ENCODE measurements around the gene USP33.
"Not testable (repeated sequence)": the region's sequence is repeated elsewhere in the genome, so short reads cannot be mapped to it uniquely, and the experiment has no call there.

USP33 gene

DNA sequence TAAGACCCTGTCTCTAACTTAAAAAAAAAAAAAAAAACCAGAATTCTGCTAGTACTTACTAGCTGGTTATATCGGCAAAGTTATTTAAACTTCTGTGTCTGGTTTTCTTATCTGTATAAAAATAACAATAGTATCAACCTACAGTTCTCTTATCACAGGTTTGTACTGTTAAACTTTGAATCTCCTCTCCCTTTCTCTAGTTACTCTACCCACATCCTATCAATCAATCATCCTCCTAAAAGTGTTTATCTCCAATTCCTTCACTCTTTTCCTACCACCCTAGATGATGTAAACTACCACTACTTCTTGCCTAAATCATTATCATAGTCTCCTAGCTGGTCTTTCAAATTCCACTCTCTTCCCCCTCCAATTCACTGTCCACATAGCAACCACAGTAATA lies 27.6 kb downstream of the USP33 start:
- DNase-seq = no peak

DNA sequence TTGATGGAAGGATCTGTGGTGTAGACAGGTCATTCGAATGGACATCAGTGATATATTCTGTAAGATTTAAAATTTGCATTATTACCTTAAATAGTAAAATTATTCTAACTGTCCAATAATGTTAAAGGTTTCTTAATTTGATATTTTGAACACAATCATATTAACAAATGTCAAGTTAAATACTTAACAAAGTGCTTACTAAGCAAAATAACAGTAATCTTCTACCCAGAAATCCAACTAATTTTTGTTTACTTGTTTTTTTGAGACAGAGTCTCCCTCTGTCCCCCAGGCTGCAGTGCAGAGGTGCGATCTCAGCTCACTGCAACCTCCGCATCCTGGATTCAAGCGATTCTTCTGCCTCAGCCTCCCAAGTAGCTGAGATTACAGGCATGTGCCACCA lies 33.9 kb downstream of the USP33 start:
- no peak for DNase-seq

DNA sequence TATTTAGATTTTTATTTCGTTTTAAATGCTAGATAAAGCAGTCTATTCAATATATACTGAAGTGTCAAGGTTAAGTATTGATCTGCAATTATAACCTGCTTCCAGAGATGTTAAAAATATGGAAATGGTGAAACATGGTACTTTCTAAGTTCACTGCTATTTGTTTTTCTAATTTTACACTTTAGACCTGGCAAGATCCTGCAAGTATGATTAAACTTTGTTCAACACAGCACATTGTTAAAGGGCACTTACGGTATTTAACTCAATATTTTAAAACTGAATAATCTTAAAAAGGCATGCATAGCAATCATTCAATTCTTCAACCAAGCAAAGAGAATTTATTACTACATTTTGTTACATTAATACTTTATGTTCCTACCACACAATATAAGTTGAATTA lies 41.5 kb downstream of the USP33 start:
- DNase-seq = no peak

DNA sequence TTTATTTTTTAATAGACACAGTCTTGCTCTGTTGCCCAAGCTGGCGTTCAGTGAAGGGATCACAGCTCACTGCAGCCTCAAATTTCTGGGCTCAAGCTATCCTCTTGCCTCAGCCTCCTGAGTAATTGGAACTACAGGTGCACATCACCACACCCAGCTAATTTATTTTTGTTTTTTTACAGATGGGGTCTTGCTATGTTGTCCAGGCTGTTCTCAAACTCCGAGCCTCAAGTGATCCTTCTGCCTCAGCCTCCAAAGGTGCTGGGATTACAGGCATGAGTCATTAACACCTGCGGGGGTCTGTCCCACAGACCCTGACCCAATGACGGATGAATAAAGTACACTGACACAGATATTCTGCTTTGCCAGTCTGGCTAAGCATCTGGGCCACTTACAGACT lies 43.6 kb downstream of the USP33 start:
- no peak for DNase-seq

DNA sequence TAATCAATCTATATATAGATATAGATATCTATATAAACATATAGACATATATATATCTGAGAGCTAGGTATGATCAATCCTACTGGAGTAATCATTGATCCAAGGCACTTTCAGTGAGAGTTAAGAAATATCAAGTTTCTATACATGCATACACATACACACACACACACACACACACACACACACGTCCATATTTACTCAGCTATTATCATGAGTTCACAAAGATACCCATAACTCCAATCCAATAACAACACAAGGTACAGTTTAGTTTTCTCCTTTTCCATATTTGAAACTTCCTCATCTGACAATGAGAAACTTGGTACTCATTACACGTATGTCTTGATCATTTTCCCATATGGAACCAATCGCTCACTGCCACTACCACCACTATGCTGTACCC lies 49.9 kb downstream of the USP33 start:
- no peak for DNase-seq

DNA sequence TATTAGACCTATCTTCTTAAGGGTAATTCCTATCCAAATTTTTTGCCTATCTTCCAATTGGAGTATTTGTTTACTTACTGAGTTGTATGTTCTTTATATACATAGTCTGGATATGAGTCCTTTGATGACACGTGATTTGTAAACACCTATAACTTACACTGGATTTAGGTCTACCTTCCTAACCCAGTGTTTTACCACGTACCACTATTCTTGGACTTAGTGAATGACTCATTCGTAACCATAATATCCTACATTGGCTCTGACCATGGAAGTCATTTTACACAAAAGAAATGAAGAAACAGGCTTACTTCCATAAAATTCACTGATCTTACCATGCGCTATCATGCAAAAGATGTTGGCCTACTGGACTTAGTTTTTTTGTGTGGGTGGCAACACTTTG lies 53.3 kb downstream of the USP33 start:
- DNase-seq = no peak

DNA sequence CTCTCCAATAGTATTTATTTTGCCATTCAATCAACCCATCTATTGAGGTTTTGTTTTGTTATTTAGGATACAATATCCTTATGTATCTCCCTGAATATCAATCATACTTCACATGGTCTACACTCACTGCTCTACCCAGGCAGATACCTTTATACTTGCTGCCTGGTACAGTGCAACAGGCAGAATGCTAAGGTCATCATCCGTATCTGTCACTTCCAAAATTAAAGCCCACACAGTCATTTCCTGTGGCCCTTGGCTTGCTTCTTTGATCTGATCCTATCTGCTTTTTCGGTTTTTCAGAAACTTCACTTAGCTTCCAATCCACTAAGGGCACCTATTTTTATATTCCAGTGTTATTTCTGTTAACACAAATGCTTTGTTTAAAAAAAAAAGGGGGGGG lies 54.9 kb downstream of the USP33 start:
- no peak for DNase-seq

DNA sequence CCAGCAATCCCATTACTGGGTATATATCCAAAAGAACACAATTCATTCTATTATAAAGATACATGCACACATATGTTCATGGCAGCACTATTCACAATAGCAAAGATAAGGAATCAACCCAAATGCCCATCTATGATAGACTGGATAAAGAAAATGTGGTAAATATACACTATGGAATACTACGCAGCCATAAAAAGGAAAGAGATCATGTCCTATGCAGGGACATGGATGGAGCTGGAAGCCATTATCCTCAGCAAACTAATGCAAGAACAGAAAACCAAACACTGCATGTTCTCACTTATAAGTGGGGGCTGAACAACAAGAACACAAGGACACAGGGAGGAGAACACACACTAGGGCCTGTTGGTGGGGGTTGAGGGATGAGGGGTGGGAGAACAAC lies 60.0 kb downstream of the USP33 start:
- not testable (repeated sequence) for DNase-seq

DNA sequence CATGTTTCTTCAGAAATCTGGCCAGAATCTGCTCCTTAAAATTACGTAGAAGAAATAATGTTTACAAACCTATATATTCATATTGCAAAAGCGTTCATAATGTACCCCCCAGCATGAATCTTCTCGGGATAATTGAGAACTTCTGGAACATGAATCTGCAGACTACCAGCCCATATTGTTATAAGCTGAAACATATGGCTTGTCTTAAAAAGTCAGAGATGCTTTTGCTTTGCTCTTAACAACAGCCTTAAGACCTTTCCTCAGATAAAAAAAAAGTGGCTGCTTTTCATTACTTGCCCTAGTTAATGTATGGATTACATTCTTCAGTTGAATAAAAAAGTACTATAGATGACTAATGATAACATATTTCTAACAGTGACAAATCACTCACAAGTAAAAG lies 62.2 kb downstream of the USP33 start:
- no peak for DNase-seq

DNA sequence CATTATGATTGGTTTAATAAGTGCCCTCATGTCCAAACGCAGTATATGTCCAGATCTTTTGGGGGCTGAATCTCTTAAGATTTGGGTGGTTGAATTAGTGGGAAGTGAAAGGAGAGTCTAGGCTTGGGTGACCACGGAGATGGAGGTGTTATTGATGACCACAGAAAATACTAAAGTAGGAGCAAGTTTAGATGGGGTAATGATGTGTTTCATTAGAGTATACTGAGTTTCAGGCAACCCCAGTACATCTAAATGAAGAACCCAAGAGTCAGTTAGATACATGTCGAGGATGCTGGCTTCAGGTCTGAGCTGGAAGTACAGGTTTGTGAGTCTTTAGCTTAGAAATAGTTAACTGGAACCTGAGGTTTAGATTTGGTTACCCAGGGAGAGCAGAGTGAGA lies 70.7 kb downstream of the USP33 start:
- no peak for DNase-seq

DNA sequence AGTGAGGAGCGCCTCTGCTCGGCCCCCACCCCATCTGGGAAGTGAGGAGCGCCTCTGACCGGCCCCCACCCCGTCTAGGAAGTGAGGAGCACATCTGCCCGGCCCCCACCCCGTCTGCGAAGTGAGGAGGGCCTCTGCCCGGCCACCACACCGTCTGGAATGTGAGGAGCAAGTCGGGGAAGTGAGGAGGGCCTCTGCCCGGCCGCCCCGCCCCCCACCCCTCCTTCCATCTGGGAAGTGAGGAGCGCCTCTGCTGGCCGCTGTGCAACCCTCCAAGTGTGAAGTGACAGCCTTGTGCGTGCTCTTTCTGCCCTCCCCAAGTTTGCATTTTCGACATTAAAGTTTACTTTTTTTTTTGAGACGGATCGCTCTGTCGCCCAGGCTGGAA lies 72.1 kb downstream of the USP33 start:
- DNase-seq = no peak

DNA sequence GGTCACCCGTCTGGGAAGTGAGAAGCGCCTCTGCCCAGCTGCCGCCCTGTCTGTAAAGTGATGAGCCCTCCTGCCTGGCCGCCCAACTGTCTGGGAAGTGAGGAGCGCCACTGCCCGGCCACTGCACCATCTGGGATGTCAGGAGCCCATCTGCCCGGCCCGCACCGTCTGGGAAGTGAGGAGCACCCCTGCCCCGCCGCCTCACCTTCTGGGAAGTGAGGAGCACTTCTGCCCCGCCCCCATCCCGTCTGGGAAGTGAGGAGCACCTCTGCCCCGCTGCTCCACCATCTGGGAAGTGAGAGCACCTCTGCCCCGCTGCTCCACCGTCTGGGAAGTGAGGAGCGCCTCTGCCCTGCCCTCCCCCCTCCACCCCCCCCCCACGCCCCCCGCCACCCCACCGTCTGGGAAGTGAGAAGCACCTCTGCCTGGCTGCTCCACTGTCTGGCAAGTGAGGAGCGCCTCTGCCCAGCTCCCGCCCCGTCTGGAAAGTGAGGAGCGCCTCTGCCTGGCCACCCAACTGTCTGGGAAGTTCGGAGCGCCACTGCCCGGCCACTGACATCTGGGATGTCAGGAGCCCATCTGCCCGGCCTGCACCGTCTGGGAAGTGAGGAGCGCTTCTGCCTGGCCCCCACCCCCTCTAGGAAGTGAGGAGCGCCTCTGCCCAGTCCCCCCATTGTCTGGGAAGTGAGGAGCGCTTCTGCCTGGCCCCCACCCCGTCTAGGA lies 72.7 kb downstream of the USP33 start:
- DNase-seq = no peak

DNA sequence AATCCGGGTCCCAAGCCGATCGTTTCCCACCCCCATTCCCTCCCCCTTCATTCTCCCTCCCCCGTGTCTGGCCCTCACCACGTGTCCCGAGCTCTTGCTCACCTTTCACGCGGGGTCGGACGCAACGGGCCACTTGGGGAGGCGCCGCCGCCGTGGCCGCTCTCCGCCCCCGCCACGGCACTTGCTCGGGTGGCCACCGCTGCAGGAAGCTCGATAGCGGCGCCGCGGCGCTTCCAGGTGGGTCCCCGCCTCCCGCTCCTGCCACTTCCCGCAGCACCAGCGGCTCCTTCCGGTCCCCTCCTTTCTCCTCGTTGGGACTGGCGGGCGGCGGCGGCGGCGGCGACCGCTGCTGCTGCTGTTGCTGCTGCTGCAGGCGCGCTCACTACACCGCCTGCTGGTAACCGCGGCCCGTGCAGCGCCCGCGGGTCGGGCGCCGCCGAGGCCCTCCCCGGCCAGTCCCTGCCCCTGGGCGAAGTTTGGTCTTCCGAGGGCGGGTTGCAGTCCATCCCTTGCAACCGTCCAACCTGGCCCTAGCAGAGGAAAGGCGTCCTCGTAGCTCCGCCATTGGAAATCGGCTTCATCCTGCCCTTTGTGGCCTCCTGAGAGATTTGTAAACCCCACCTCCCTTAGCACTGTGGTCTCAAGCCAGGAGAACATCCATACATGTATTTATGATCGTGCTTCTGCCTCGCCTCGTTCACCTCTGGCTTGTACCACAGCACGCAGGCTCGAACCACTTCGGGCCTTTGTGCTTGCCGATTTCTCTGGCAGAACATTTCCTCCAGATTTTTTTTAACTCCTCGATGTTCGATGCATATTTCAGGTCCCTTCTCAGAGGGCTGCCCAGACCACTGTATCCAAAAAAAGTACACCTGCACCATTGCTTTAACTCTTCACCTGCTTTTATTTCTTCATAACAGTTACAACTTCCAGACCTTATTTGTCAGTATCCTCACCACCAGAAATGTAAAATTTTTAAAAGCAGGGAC lies 76.2 kb downstream of the USP33 start:
- DNase-seq = peak; percentile 93

DNA sequence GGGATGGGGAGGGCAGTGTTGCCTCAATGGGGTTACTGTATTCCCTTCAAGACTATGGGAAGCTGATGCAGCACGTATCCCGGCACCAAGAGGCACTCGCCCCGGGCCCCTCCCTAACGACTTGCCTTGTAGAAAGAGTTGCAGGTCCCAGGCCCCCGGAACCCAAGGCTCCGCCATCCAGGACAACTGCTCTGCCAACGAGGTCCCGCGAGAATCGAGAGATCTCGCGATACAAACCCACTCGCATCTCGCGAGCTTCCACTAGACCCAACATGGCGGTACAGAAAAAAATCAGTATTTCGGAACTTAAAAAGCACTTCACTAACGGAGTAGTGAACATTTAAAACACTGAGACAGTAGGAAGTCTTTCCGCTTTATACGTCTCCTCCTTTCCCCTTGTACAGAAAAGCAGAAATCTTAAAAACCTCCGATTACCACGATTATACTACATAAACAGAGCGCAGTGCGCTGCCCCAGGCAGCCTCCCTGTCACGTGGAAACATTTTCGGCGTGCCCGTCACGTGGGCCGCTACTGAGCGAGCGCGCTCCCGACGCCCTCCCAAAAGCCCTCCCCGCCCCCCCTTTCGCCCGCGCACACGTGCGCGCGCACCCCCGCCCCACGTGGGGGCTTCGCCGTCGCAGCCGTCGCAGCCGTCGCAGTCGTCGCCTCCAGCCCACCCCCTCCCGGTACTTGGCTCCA lies 77.0 kb downstream of the USP33 start, which contains the start of gene ZZZ3:
Gene ZZZ3, minus strand, starts transcription at position 199 of the 700 bp plus-strand sequence. CDS start 49,304 bp downstream, outside the sequence.
- peak; percentile 95 for DNase-seq

DNA sequence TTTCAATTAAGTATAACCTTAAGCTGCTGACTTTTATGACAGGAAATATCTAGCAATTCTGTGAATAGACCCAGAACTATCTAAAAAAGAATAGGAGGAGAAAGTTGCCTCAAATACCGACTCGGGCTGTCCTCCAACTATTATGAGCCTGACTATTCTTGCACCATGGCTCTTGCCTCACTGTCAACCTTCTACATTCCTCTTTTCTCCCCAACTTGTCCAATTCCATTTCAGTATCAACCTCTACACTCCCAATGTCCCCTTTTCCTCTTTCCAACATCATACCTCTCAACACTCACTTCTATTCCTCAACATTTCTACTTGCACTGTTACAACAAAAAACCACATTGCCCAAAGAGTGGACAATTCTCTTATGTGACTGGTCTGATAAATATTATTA lies 79.5 kb downstream of the USP33 start:
- no peak for DNase-seq

DNA sequence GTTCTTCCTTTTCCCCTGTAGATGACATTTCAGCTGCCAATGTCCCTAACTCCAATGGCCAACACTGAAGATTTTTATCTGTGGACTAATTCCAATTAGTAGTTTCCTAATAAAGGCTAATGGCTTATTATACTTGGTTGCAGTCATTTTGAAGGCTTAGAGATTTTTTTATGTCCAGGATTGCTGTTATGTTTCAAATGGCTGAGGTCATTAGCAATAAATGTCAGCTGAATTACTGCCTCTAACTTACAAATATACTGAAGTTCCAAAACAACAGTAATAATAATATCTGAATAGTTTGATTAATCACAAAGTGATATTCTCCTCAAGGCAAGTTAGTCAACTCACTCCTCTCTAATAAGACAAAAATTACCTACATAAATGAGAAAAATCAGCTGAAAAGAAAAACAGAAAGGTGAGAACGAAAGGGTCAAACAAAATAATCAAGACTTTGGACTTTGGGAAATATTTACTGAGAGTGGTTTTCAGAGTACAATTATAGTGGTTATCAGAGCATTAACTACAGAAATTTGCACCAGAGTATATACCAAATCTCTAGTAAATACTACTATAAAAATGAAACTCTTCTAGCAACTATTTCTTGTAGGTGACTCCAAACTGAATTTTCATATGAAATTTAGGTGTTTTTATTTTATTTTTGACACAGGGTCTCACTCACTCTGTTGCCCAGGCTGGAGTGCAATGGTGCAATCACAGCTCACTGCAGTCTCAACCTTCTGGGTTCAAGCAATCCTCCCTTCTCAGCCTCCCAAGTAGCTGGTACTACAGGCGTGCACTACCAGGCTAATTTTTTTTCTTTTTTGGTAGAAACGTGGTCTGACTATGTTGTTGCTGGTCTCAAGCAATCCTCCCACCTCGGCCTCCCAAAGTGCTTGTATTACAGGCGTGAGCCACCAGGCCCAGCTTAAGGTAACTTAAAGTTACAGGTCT lies 80.7 kb downstream of the USP33 start:
- DNase-seq = no peak

DNA sequence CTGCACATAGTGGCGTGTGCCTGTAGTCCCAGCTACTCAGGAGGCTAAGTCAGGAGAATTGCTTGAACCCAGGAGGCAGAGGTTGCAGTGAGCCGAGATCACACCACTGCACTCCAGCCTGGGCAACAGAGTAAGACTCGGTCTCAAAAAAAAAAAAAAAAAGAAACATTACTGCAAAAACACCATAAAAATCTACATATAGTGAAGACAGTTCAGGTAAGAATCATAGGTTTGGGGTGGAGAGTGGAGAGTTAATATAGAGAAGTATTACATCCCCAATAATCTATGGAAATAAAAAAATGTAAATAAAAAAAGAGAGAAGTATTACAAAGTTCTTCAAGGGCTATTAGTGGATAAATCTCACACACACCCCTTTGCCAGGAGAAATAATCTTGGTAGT lies 84.8 kb downstream of the USP33 start:
- DNase-seq = not testable (repeated sequence)

DNA sequence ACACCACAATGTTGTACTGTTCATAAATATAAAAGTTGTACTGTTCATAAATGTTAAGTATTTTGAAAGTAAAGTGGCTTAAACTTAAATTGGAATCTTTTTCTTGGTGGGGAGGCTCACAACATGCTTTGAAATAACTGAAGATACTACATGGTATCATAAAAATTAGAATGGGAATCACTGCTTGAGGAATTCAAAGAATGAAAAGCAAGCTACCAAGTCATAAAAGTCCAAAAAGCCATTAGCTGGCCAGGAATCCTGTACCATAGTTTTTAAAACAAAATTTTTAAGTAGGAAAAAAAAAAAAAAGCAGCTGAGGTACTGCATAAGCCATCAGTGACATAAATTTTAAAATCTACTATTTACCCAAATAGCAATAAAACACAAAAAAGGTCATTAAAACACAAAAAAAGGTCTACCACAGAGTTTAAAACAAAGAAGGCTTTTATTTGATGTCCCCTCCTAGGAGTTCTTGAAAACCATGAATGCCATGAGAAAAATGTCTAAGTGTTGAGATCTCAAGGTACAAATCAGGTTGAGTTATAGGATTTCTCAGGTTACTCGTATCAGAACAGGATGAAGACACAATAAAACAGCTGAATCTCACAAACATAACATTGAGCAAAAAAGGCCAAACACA lies 85.8 kb downstream of the USP33 start:
- no peak for DNase-seq

DNA sequence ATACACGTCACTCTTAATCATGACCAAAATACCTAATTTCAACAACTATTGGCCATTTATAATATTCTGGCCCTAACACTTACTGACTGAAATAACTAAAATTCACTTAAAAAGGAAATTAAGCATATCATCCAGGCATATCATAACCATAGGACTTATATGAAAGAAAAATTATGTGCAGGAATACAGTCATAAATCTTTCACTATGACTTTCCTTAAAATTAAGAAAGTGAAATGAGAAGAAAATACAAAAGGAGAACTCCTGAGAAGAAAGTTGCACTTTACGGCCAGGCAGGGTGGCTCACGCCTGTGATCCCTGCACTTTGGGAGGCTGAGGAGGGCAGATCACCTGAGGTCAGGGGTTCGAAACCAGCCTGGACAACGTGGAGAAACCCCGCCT lies 86.6 kb downstream of the USP33 start:
- no peak for DNase-seq

DNA sequence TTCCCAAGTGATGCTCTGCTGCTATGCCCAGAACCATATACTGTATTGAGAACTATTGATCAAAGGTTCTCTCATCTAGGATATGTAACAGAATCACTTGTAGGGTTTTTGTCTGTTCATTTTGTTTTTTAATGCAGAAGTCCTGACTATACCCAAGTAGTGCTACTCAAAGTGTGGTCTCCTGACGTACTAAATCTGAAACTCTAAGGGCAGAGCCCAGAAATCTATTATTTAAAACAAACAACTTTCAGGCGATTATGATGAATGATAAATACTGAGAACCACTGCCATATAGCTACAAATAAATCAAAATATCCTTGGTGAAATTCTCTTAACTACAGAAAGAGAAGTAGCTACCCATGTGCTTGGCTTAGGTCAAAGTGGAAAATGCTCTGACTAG lies 87.3 kb downstream of the USP33 start:
- no peak for DNase-seq

DNA sequence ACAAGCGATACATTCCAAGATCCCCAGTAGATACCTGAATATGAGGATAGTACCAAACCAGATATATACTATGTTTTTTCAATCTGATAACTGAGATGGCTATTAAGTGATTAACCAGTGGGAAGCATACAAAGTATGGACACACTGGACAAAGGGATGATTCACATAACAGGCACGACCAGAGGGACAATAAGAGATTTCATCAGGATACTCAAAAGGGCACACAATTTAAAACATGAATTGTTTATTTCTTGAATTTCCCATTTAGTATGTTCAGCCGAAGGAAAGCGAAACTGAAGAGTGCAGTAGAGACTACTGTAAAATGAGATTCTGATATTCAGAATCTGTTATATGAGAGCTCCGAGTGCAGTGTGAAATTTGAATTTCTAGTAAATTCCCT lies 87.8 kb downstream of the USP33 start:
- DNase-seq = no peak

DNA sequence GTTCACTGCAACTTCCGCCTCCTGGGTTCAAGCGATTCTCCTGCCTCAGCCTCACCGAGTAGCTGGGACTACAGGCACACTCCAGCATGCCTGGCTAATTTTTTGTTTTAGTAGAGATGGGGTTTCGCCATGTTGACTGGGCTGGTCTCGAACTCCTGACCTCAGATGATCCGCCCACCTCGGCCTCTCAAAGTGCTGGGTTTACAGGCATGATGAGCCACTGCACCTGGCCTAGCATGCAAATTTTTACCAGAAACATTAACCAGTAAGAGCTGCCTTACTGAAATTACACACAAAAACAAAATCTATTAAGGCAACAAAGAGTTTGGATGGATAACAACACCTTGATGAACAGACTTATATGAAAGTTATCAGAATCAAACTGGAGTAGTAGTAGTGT lies 89.3 kb downstream of the USP33 start:
- DNase-seq = no peak

Data from NCI-H1105 treated with DMSO at 0.1 percent for 48 hours (cell line).